Measurements from ENCODE around the gene PTPN6. TPM values are rescaled to one million over a fixed set of nuclear protein-coding genes. Genes with fewer than 3 reads are reported as not detected.

PTPN6 gene
- total and polyA plus RNA-seq, 9 of the 15 experiments (the other 6 are each of a cell fraction or from before 2014, with no cell fraction given) = 1.5 to 5.1 (median 3.9) TPM

DNA sequence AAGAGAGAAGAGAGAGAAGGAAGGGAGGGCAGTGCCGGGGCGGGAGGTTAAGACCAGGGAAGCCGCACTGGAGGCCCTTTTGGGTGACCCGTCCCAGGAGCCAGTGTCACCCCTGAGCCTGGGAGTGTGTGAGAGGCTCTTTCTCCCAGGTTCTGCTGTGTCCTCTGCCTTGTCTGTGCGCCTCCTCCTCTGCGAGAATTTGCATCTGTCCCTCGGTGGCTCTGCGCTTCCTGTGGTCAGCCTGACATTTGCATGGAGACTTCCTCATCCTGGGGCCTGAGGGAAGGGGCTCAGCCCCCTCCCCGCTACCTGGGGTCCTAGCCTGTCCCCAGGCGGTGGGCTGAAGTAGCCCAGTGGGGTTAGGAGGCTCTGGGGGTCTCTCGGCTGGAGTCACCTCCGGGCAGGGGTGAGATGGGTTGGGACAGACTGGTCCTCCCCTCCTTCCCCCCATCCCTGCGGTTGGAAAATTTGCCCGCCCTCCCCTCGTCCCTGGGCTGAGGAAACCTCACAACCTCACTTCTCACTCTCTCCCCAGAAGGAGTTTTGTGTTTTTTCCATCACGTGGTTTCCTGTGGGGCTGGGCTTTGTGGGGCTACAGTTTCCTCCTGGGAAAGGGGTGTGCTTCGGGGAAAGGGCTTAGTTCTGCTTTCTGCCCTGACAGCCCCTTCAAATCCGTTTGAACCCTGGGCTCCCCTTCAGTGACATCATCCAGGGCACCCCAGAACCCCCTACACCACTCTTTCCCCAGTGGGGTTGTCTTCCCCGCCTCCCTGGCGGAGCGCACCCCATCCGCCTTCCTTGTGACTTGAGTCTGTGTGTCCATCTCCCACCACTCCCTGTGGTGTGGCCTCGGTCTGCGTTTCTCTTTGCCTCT is 2.5 kb downstream of the PTPN6 start:
- H4K20me1 ChIP-seq (replicated peaks; ENCODE audit: control insufficient read depth, insufficient read depth, low read length) = no peaks in the 10 kb centered on the region
- ATAC-seq = peak; percentile 46; the same call in 2 of the 3 replicates
- no peak for FAIRE-seq
- H3K9me3 ChIP-seq (replicated peaks; ENCODE audit: control insufficient read depth, insufficient read depth, low read depth, low read length) = no peaks in the 10 kb centered on the region
- in situ Hi-C loops (cut with MboI) = no loop called here
- H3K27me3 ChIP-seq (ENCODE audit: control insufficient read depth in 2 of 2, insufficient read depth in 2 of 2, low read length in 2 of 2) = no peaks in the 10 kb centered on the region
- intact Hi-C loops (cut with micrococcal nuclease) = no loop called here
- no peak overlapping the region for H3K4me3 ChIP-seq
- H3K79me2 ChIP-seq (ENCODE audit: control insufficient read depth, insufficient read depth, low read length) = no peaks in the 10 kb centered on the region
- ChIA-PET CTCF (ENCODE audit: low intra/inter-chr PET ratio) (no interaction called here), POLR2A (interaction anchor here (0.6 to 1.2 kb wide), 4 partner anchors 10 to 72 kb away, joined by 3 to 7 read pairs (median 4); partner anchors contain the start of genes C12orf57 and RNU7-1)
- 0 out of 3 replicates have a peak overlapping the region, but pooled peaks have one; percentile 22 for H3K27ac ChIP-seq (ENCODE audit: extremely low read depth, low read depth, low read length)
- no peaks in the 10 kb centered on the region for H3K9me1 ChIP-seq (ENCODE audit: control insufficient read depth, insufficient read depth, low read length)
- no peak for DNase-seq (ENCODE audit: extremely low read depth in 1 of 4, low spot score in 3 of 4)
- H3K4me2 ChIP-seq (ENCODE audit: insufficient read depth, low read length) = no peak overlapping the region
- peaks cover 8 to 54% of the 10 kb centered on the region in 2 experiments for H3K4me1 ChIP-seq (replicated peaks in 1 of 2; ENCODE audit: control insufficient read depth in 2 of 2, insufficient read depth in 2 of 2, low read length in 2 of 2)
- no TSS peak for BruUV-seq (replicated peaks)
- WGBS (ENCODE audit: insufficient coverage, low coverage, missing lambda C conversion rate) = 67% methylated on average over 9 of the region's 24 CpGs
- peak overlapping the region; percentile 24 for H2AFZ ChIP-seq (ENCODE audit: low read depth, low read length)
- H3K36me3 ChIP-seq (ENCODE audit: control insufficient read depth, insufficient read depth, low read length) = no peaks in the 10 kb centered on the region
- H3K9ac ChIP-seq (ENCODE audit: insufficient read depth in 1 of 2, low read depth in 2 of 2, low read length in 2 of 2) = peak overlapping the region in 1 of 2 experiments; percentile 60; a peak in 2 of 4 replicates
- no peak for TF ChIP-seq CBFA2T2 (conservative IDR thresholded peaks at IDR 0.05)
- TF ChIP-seq, protein P1, sequence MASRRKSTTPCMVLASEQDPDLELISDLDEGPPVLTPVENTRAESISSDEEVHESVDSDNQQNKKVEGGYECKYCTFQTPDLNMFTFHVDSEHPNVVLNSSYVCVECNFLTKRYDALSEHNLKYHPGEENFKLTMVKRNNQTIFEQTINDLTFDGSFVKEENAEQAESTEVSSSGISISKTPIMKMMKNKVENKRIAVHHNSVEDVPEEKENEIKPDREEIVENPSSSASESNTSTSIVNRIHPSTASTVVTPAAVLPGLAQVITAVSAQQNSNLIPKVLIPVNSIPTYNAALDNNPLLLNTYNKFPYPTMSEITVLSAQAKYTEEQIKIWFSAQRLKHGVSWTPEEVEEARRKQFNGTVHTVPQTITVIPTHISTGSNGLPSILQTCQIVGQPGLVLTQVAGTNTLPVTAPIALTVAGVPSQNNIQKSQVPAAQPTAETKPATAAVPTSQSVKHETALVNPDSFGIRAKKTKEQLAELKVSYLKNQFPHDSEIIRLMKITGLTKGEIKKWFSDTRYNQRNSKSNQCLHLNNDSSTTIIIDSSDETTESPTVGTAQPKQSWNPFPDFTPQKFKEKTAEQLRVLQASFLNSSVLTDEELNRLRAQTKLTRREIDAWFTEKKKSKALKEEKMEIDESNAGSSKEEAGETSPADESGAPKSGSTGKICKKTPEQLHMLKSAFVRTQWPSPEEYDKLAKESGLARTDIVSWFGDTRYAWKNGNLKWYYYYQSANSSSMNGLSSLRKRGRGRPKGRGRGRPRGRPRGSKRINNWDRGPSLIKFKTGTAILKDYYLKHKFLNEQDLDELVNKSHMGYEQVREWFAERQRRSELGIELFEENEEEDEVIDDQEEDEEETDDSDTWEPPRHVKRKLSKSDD (conservative IDR thresholded peaks at IDR 0.05; ENCODE audit: low read length) = no peak
- no peak for TF ChIP-seq PURB (CRISPR knock-in tag; IDR thresholded peaks at IDR 0.05; ENCODE audit: low read depth)
- no peak for TF ChIP-seq BRD9 (IDR thresholded peaks at IDR 0.05; ENCODE audit: low read depth, partially characterized antibody)
- TF ChIP-seq, protein P2, sequence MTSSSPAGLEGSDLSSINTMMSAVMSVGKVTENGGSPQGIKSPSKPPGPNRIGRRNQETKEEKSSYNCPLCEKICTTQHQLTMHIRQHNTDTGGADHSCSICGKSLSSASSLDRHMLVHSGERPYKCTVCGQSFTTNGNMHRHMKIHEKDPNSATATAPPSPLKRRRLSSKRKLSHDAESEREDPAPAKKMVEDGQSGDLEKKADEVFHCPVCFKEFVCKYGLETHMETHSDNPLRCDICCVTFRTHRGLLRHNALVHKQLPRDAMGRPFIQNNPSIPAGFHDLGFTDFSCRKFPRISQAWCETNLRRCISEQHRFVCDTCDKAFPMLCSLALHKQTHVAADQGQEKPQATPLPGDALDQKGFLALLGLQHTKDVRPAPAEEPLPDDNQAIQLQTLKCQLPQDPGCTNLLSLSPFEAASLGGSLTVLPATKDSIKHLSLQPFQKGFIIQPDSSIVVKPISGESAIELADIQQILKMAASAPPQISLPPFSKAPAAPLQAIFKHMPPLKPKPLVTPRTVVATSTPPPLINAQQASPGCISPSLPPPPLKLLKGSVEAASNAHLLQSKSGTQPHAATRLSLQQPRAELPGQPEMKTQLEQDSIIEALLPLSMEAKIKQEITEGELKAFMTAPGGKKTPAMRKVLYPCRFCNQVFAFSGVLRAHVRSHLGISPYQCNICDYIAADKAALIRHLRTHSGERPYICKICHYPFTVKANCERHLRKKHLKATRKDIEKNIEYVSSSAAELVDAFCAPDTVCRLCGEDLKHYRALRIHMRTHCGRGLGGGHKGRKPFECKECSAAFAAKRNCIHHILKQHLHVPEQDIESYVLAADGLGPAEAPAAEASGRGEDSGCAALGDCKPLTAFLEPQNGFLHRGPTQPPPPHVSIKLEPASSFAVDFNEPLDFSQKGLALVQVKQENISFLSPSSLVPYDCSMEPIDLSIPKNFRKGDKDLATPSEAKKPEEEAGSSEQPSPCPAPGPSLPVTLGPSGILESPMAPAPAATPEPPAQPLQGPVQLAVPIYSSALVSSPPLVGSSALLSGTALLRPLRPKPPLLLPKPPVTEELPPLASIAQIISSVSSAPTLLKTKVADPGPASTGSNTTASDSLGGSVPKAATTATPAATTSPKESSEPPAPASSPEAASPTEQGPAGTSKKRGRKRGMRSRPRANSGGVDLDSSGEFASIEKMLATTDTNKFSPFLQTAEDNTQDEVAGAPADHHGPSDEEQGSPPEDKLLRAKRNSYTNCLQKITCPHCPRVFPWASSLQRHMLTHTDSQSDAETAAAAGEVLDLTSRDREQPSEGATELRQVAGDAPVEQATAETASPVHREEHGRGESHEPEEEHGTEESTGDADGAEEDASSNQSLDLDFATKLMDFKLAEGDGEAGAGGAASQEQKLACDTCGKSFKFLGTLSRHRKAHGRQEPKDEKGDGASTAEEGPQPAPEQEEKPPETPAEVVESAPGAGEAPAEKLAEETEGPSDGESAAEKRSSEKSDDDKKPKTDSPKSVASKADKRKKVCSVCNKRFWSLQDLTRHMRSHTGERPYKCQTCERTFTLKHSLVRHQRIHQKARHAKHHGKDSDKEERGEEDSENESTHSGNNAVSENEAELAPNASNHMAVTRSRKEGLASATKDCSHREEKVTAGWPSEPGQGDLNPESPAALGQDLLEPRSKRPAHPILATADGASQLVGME (CRISPR knock-in tag; IDR thresholded peaks at IDR 0.05) = 0 out of 2 replicates have a peak, but pooled peaks have one; percentile 52
- no peak for TF ChIP-seq POLR2A (conservative IDR thresholded peaks at IDR 0.05)
- no peak for TF ChIP-seq NFIC (IDR thresholded peaks at IDR 0.05)
- no peak for TF ChIP-seq TEAD1 (CRISPR knock-in tag; IDR thresholded peaks at IDR 0.05)
- no peak for TF ChIP-seq HDAC1 (IDR thresholded peaks at IDR 0.05)
- no peak for TF ChIP-seq ZNF436 (CRISPR knock-in tag; IDR thresholded peaks at IDR 0.05)
- TF ChIP-seq, protein P3, sequence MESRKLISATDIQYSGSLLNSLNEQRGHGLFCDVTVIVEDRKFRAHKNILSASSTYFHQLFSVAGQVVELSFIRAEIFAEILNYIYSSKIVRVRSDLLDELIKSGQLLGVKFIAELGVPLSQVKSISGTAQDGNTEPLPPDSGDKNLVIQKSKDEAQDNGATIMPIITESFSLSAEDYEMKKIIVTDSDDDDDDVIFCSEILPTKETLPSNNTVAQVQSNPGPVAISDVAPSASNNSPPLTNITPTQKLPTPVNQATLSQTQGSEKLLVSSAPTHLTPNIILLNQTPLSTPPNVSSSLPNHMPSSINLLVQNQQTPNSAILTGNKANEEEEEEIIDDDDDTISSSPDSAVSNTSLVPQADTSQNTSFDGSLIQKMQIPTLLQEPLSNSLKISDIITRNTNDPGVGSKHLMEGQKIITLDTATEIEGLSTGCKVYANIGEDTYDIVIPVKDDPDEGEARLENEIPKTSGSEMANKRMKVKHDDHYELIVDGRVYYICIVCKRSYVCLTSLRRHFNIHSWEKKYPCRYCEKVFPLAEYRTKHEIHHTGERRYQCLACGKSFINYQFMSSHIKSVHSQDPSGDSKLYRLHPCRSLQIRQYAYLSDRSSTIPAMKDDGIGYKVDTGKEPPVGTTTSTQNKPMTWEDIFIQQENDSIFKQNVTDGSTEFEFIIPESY (CRISPR knock-in tag; IDR thresholded peaks at IDR 0.05) = peak; percentile 90

Data from K562 (cell line).